ENCODE measurements around the gene SPCS1. TPM values are rescaled to one million over a fixed set of nuclear protein-coding genes. Genes with fewer than 3 reads are reported as not detected.

The SPCS1 gene
- polyA plus RNA-seq, 2 of the 4 experiments (the other 2 are of a cell fraction), result 180 to 184 TPM

DNA sequence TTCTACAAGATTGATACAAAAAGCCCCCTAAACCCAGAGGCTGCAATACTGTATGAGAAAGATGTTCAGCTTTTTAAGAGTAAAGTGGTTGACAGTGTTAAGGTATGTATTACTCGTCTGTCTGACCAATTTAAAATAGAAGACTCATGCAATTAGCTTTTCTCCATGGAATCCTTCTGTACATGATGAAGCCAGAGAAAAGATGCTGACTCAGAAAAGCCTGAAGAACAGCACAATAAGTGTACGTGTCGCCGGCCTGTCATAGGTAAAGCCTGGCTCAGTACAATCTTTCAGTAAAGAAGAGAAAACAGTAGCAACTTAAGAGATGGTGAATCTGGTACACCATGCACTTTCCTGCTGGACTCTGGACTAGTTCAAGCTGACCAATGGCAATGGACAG is 48.5 kb downstream of the SPCS1 start:
- WGBS (ENCODE audit: missing lambda C conversion rate), result 94% methylated on average over 4 of the region's 4 CpGs
- no peaks in the 10 kb centered on the region for H3K9me3 ChIP-seq
- no peak for DNase-seq (ENCODE audit: low read depth in 1 of 2, low spot score in 1 of 2)

DNA sequence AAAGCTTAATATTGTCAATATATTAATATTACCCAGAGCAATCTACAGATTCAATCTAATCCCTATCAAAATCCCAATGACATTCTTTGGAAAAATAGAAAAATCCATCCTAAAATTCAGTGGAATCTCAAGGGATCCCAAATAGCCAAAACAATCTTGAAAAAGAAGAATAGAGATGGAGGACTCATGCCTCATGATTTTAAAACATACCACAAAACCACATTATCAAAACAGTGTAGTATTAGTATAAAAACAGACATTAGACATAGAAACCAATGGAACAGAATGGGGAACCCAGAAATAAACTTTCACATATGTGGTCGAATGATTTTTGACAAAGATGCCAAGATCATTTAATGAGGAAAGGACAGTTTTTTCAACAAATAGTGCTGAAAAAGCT is 50.2 kb downstream of the SPCS1 start:
- no peak for TF ChIP-seq HOXB13 (CRISPR knock-in tag; IDR thresholded peaks at IDR 0.05; ENCODE audit: low read depth)
- TF ChIP-seq KDM5A (IDR thresholded peaks at IDR 0.05), result no peak
- no peak for TF ChIP-seq RAD21 (conservative IDR thresholded peaks at IDR 0.05 in 1 of 2, IDR thresholded peaks at IDR 0.05 in 1 of 2)
- TF ChIP-seq, protein P1, sequence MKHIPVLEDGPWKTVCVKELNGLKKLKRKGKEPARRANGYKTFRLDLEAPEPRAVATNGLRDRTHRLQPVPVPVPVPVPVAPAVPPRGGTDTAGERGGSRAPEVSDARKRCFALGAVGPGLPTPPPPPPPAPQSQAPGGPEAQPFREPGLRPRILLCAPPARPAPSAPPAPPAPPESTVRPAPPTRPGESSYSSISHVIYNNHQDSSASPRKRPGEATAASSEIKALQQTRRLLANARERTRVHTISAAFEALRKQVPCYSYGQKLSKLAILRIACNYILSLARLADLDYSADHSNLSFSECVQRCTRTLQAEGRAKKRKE (CRISPR knock-in tag; IDR thresholded peaks at IDR 0.05; ENCODE audit: low read depth), result no peak
- TF ChIP-seq MYC (IDR thresholded peaks at IDR 0.05; ENCODE audit: borderline replicate concordance, low read length), result no peak
- TF ChIP-seq NR3C1 (IDR thresholded peaks at IDR 0.05), result no peak
- no peak for TF ChIP-seq CBX2 (IDR thresholded peaks at IDR 0.05; ENCODE audit: borderline replicate concordance, low read depth)
- TF ChIP-seq NPAS2 (CRISPR knock-in tag; IDR thresholded peaks at IDR 0.05; ENCODE audit: borderline replicate concordance), result no peak
- no peak for TF ChIP-seq CBX8 (IDR thresholded peaks at IDR 0.05)
- TF ChIP-seq NFE2L2 (conservative IDR thresholded peaks at IDR 0.05; ENCODE audit: low read length), result no peak
- TF ChIP-seq, protein P2, sequence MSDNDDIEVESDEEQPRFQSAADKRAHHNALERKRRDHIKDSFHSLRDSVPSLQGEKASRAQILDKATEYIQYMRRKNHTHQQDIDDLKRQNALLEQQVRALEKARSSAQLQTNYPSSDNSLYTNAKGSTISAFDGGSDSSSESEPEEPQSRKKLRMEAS (IDR thresholded peaks at IDR 0.05), result no peak
- TF ChIP-seq HDAC2 (IDR thresholded peaks at IDR 0.05), result no peak
- TF ChIP-seq FOSB (CRISPR knock-in tag; IDR thresholded peaks at IDR 0.05), result no peak
- TF ChIP-seq HOXA7 (CRISPR knock-in tag; IDR thresholded peaks at IDR 0.05), result no peak
- no peak for TF ChIP-seq BHLHE40 (IDR thresholded peaks at IDR 0.05; ENCODE audit: low read depth, low read length)
- TF ChIP-seq ZNF302 (CRISPR knock-in tag; IDR thresholded peaks at IDR 0.05), result no peak
- TF ChIP-seq RARB (CRISPR knock-in tag; IDR thresholded peaks at IDR 0.05), result no peak
- FAIRE-seq (no peak), ATAC-seq (no peak), DNase-seq (ENCODE audit: low read depth in 1 of 2, low spot score in 1 of 2) (no peak)
- POLR2A ChIA-PET, result no interaction called here
- no peak overlapping the region for H3K4me2 ChIP-seq
- H3K27ac ChIP-seq, result no peak overlapping the region
- H3K4me3 ChIP-seq, result no peak overlapping the region
- H3K4me1 ChIP-seq, result no peaks in the 10 kb centered on the region
- CTCF ChIA-PET, result no interaction called here
- H3K9me3 ChIP-seq, result no peaks in the 10 kb centered on the region
- WGBS (ENCODE audit: missing lambda C conversion rate), result 86% methylated on average over 1 of the region's 1 CpG

More for the DNA sequence above, 48.5 kb downstream of the SPCS1 start:
- ChIA-PET CTCF (no interaction called here), POLR2A (no interaction called here)
- no peak for FAIRE-seq
- Histone ChIP-seq H3K4me2 (no peak overlapping the region), H3K4me1 (no peaks in the 10 kb centered on the region), H3K27ac (no peak overlapping the region), H3K4me3 (no peak overlapping the region)
- ATAC-seq, result no peak
- TF ChIP-seq MAFK (IDR thresholded peaks at IDR 0.05; ENCODE audit: partially characterized antibody), result peak; percentile 24
- no peak for TF ChIP-seq HOXA7 (CRISPR knock-in tag; IDR thresholded peaks at IDR 0.05)

Small RNAs within 50 kb of the gene (small RNA-seq; reads per million reads assigned to genes)
- gene AC006254.2 (0 reads per million in 6 experiments), gene RF00569 (433 to 13,393 (median 2,463) reads per million in 6 experiments), gene RF01183 (0 reads per million in 6 experiments), gene SNORD19 (0 to 1.6 (median 0) reads per million in 6 experiments), gene SNORD19B (0 reads per million in 6 experiments), gene SNORD69 (24.4 to 421 (median 117) reads per million in 6 experiments)

Other genes with a start within 250 kb of the SPCS1 start
- gene STAB1, start 210.8 kb upstream of the SPCS1 start, polyA plus RNA-seq (2011; rRNA removed), result 0.03 TPM in 1 of 2 replicates, not detected in the other
- gene STAB1, start 210.8 kb upstream of the SPCS1 start, polyA plus RNA-seq (2017; fragmentation: RNase III; extraction: RNeasy Plus Mini Kit Qiagen cat#74134 plus additional on column Dnase treatment), result 0.04 to 0.07 TPM in 2 of 3 replicates, not detected in the other
- 23.2 and 50.4 TPM in 2 replicates for gene NT5DC2, start 172.2 kb upstream of the SPCS1 start, polyA plus RNA-seq (2011; rRNA removed)
- gene NT5DC2, start 172.2 kb upstream of the SPCS1 start, polyA plus RNA-seq (2017; fragmentation: RNase III; extraction: RNeasy Plus Mini Kit Qiagen cat#74134 plus additional on column Dnase treatment), result 71.6 to 82.0 TPM (median 81.1 TPM) in 3 replicates
- 9.3 and 11.7 TPM in 2 replicates for gene UQCC5, start 169.5 kb upstream of the SPCS1 start, polyA plus RNA-seq (2011; rRNA removed)
- 60.8 to 66.7 TPM (median 63.3 TPM) in 3 replicates for gene UQCC5, start 169.5 kb upstream of the SPCS1 start, polyA plus RNA-seq (2017; fragmentation: RNase III; extraction: RNeasy Plus Mini Kit Qiagen cat#74134 plus additional on column Dnase treatment)
- gene PBRM1, start 20.2 kb upstream of the SPCS1 start, polyA plus RNA-seq (2011; rRNA removed), result 21.6 and 24.9 TPM in 2 replicates
- 15.0 to 16.7 TPM (median 15.4 TPM) in 3 replicates for gene PBRM1, start 20.2 kb upstream of the SPCS1 start, polyA plus RNA-seq (2017; fragmentation: RNase III; extraction: RNeasy Plus Mini Kit Qiagen cat#74134 plus additional on column Dnase treatment)
- 125 and 139 TPM in 2 replicates for gene GNL3, start 20.1 kb upstream of the SPCS1 start, polyA plus RNA-seq (2011; rRNA removed)
- 123 to 146 TPM (median 125 TPM) in 3 replicates for gene GNL3, start 20.1 kb upstream of the SPCS1 start, polyA plus RNA-seq (2017; fragmentation: RNase III; extraction: RNeasy Plus Mini Kit Qiagen cat#74134 plus additional on column Dnase treatment)
- gene GLT8D1, start 315 bp upstream of the SPCS1 start, polyA plus RNA-seq (2011; rRNA removed), result 58.5 and 74.9 TPM in 2 replicates
- gene GLT8D1, start 315 bp upstream of the SPCS1 start, polyA plus RNA-seq (2017; fragmentation: RNase III; extraction: RNeasy Plus Mini Kit Qiagen cat#74134 plus additional on column Dnase treatment), result 37.3 to 40.2 TPM (median 37.8 TPM) in 3 replicates
- 19.4 and 20.2 TPM in 2 replicates for gene NEK4, start 64.8 kb downstream of the SPCS1 start, polyA plus RNA-seq (2011; rRNA removed)
- 11.4 to 12.1 TPM (median 11.4 TPM) in 3 replicates for gene NEK4, start 64.8 kb downstream of the SPCS1 start, polyA plus RNA-seq (2017; fragmentation: RNase III; extraction: RNeasy Plus Mini Kit Qiagen cat#74134 plus additional on column Dnase treatment)
- not detected in 2 replicates for gene ITIH1, start 71.5 kb downstream of the SPCS1 start, polyA plus RNA-seq (2011; rRNA removed)
- not detected in 3 replicates for gene ITIH1, start 71.5 kb downstream of the SPCS1 start, polyA plus RNA-seq (2017; fragmentation: RNase III; extraction: RNeasy Plus Mini Kit Qiagen cat#74134 plus additional on column Dnase treatment)
- 0.09 TPM in 1 of 2 replicates, not detected in the other for gene ITIH3, start 88.7 kb downstream of the SPCS1 start, polyA plus RNA-seq (2011; rRNA removed)
- 0.04 TPM in 1 of 3 replicates, not detected in the others for gene ITIH3, start 88.7 kb downstream of the SPCS1 start, polyA plus RNA-seq (2017; fragmentation: RNase III; extraction: RNeasy Plus Mini Kit Qiagen cat#74134 plus additional on column Dnase treatment)
- gene ITIH4, start 124.6 kb downstream of the SPCS1 start, polyA plus RNA-seq (2011; rRNA removed), result 0.79 and 0.88 TPM in 2 replicates
- gene ITIH4, start 124.6 kb downstream of the SPCS1 start, polyA plus RNA-seq (2017; fragmentation: RNase III; extraction: RNeasy Plus Mini Kit Qiagen cat#74134 plus additional on column Dnase treatment), result 0.79 to 1.3 TPM (median 0.89 TPM) in 3 replicates
- not detected in 2 replicates for gene MUSTN1, start 128.9 kb downstream of the SPCS1 start, polyA plus RNA-seq (2011; rRNA removed)
- not detected in 3 replicates for gene MUSTN1, start 128.9 kb downstream of the SPCS1 start, polyA plus RNA-seq (2017; fragmentation: RNase III; extraction: RNeasy Plus Mini Kit Qiagen cat#74134 plus additional on column Dnase treatment)
- 5.0 and 5.2 TPM in 2 replicates for gene STIMATE, start 191.4 kb downstream of the SPCS1 start, polyA plus RNA-seq (2011; rRNA removed)
- 5.5 to 7.6 TPM (median 7.2 TPM) in 3 replicates for gene STIMATE, start 191.4 kb downstream of the SPCS1 start, polyA plus RNA-seq (2017; fragmentation: RNase III; extraction: RNeasy Plus Mini Kit Qiagen cat#74134 plus additional on column Dnase treatment)